Naive thymus-derived CD4-positive, alpha-beta T cell (primary cell): ENCODE data around the gene GPATCH1. TPM values are rescaled to one million over a fixed set of nuclear protein-coding genes. Genes with fewer than 3 reads are reported as not detected.

Source experiments
- ATAC-seq: fragments of 150-1000 bp; cut with Tn5 transposase; 2 replicates; pipeline ENCODE4 v1.10.0; 2021; ENCODE audit warnings: mild to moderate bottlenecking, moderate library complexity
- CTCF ChIA-PET: fragments of 350-600 bp; sonication (Branson Sonifier 250); formaldehyde crosslinking; loops from one replicate; lab custom pipeline; 2021; ENCODE audit warnings: antibody characterized with exemption; lab: Charles Lee
- POLR2A ChIA-PET: fragments of 350-600 bp; sonication (Branson Sonifier 250); formaldehyde crosslinking; loops from one replicate; lab custom pipeline; 2021; ENCODE audit warnings: antibody characterized with exemption, inconsistent platforms; lab: Charles Lee
- DNase-seq, 9 donors: peaks; one replicate each; pipeline versions ENCODE4 v3.0.0 to v3.0.0-alpha.2; 2020 to 2022; ENCODE audit warnings: mixed read lengths in 1 of 9
- H3K27ac ChIP-seq: one replicate; pipeline ENCODE4 v1.7.0; 2013; ENCODE audit warnings: mild to moderate bottlenecking, low read depth, low read length, moderate library complexity
- H3K27me3 ChIP-seq, 2 donors: one replicate each; pipeline ENCODE4 v1.7.0; 2013; ENCODE audit warnings: low read length in 2 of 2, mild to moderate bottlenecking in 2 of 2, moderate library complexity in 2 of 2; ENCODE audit not compliant: control insufficient read depth in 2 of 2, insufficient read depth in 2 of 2
- H3K36me3 ChIP-seq, 3 experiments: 1 replicate in 2 of 3; 2 replicates in 1 of 3; pipeline ENCODE4 v1.7.0; 2013; ENCODE audit warnings: low read length in 3 of 3, mild to moderate bottlenecking in 3 of 3, moderate library complexity in 1 of 3; ENCODE audit not compliant: insufficient read depth in 3 of 3, control insufficient read depth in 2 of 3
- H3K4me1 ChIP-seq, 2 donors: one replicate each; pipeline ENCODE4 v1.7.0; 2013; ENCODE audit warnings: low read length in 2 of 2, mild to moderate bottlenecking in 2 of 2, moderate library complexity in 1 of 2; ENCODE audit not compliant: control insufficient read depth in 2 of 2, insufficient read depth in 2 of 2
- H3K4me3 ChIP-seq: 2 replicates; pipeline ENCODE4 v1.7.0; 2013; ENCODE audit warnings: mild to moderate bottlenecking, low read length
- H3K9me3 ChIP-seq, 3 experiments: 1 replicate in 2 of 3; 2 replicates in 1 of 3; pipeline ENCODE4 v1.7.0; 2013; ENCODE audit warnings: low read length in 3 of 3; ENCODE audit not compliant: control insufficient read depth in 2 of 3
- H3K27ac Mint-ChIP-seq, 9 donors: one replicate each; pipeline ENCODE4 v1.8.0; 2020 to 2022; ENCODE audit warnings: mixed read lengths in 9 of 9, mild to moderate bottlenecking in 8 of 9, moderate library complexity in 5 of 9, inconsistent platforms in 2 of 9
- H3K27me3 Mint-ChIP-seq, 5 donors: one replicate each; pipeline ENCODE4 v1.8.0; 2021 to 2022; ENCODE audit warnings: mixed read lengths in 5 of 5, mild to moderate bottlenecking in 1 of 5
- H3K36me3 Mint-ChIP-seq, 5 donors: one replicate each; pipeline ENCODE4 v1.8.0; 2020 to 2022; ENCODE audit warnings: mixed read lengths in 5 of 5, mild to moderate bottlenecking in 3 of 5, inconsistent platforms in 1 of 5
- H3K4me1 Mint-ChIP-seq, 7 donors: one replicate each; pipeline ENCODE4 v1.8.0; 2020 to 2022; ENCODE audit warnings: mixed read lengths in 7 of 7, mild to moderate bottlenecking in 3 of 7, inconsistent platforms in 1 of 7
- H3K4me3 Mint-ChIP-seq, 10 donors: one replicate each; pipeline ENCODE4 v1.8.0; 2020 to 2022; ENCODE audit warnings: mild to moderate bottlenecking in 10 of 10, mixed read lengths in 10 of 10, moderate library complexity in 6 of 10, inconsistent platforms in 2 of 10
- H3K9me3 Mint-ChIP-seq, 11 donors: one replicate each; pipeline ENCODE4 v1.8.0; 2020 to 2022; ENCODE audit warnings: mixed read lengths in 11 of 11, mild to moderate bottlenecking in 4 of 11, inconsistent platforms in 1 of 11, moderate library complexity in 1 of 11
- intact Hi-C, 2 donors: fragments of 100-400 bp; cut with micrococcal nuclease; formaldehyde crosslinking; loops; one replicate each; pipeline ENCODE4 v1.15.1; 2023
- polyA plus RNA-seq, 2 donors: library from polyadenylated mRNA; unstranded; fragments of 300-500 nt; fragmentation: Illumina TruSeq; gene quantifications; one replicate each; pipeline ENCODE4 v1.2.3, GENCODE V29; 2021
- total RNA-seq, 6 experiments: library from RNA in 5 of 6; stranded (reverse) in 5 of 6; gene quantifications; 1 replicate in 5 of 6; 2 replicates in 1 of 6; pipeline ENCODE4 v1.2.3 and lab custom pipeline; 2021 to 2026

Gene GPATCH1
- total and polyA plus RNA-seq, 7 experiments from 2014 or later, result 4.6 to 20.0 (median 11.8) TPM

- intact Hi-C loops, result loop anchor here in 1 of 2 donors (5.0 kb wide), 1 partner anchor 550 kb away; the partner anchor contains the start of gene PDCD5
- Histone ChIP-seq H3K27ac (no peak within 1 kb of the TSS), H3K4me1 (no peaks in the 10 kb centered on the region), H3K27me3 (no peaks in the 10 kb centered on the region), H3K36me3 (peaks cover 0 to 38% (median 0%) of the 10 kb centered on the region in 3 experiments), H3K9me3 (no peaks in the 10 kb centered on the region), H3K4me3 (no peak within 1 kb of the TSS)
- CTCF ChIA-PET, result no interaction called here
- peaks cover 4 to 20% (median 8%) of the 10 kb centered on the region in 5 donors for H3K36me3 Mint-ChIP-seq
- POLR2A ChIA-PET, result interaction anchor here (1.6 kb wide), 1 partner anchor 45 kb away, joined by 5 read pairs; no protein-coding TSS in a partner anchor
- no peaks in the 10 kb centered on the region for H3K9me3 Mint-ChIP-seq
- H3K27me3 Mint-ChIP-seq, result no peaks in the 10 kb centered on the region
- H3K4me3 Mint-ChIP-seq, result no peak within 1 kb of the TSS
- DNase-seq (no peak), ATAC-seq (no peak)
- peak within 1 kb of the TSS in 3 of 9 donors; percentile 38 to 74 (median 69) for H3K27ac Mint-ChIP-seq
- H3K4me1 Mint-ChIP-seq, result peaks cover 0 to 8% (median 6%) of the 10 kb centered on the region in 7 donors
These were observed 51.0 kb downstream of the GPATCH1 start, which contains the start of gene WDR88 for GRCh38 chr19:33132021-33132420. TSS of gene WDR88 (plus strand) at chr19:33132114. CDS start at chr19:33132170, 56 bp downstream.

- no peaks in the 10 kb centered on the region for H3K4me1 ChIP-seq
- H3K4me3 Mint-ChIP-seq, result no peak overlapping the region
- POLR2A ChIA-PET, result interaction anchor here (0.7 kb wide), 2 partner anchors 44 to 242 kb away, joined by 3 to 4 read pairs; no protein-coding TSS in a partner anchor
These were observed 51.4 kb downstream of the GPATCH1 start for GRCh38 chr19:33132425-33132824.

GRCh38 chr19:33133438-33134031 is 52.6 kb downstream of the GPATCH1 start:
- Histone ChIP-seq H3K27ac (no peak overlapping the region), H3K36me3 (peaks cover 0 to 26% (median 0%) of the 10 kb centered on the region in 3 experiments), H3K4me1 (no peaks in the 10 kb centered on the region), H3K4me3 (no peak overlapping the region), H3K9me3 (no peaks in the 10 kb centered on the region), H3K27me3 (no peaks in the 10 kb centered on the region)
- ATAC-seq, result no peak
- Mint-ChIP-seq H3K4me1 (peaks cover 0 to 8% (median 6%) of the 10 kb centered on the region in 7 donors), H3K27ac (peak overlapping the region in 4 of 9 donors; percentile 25 to 62 (median 32)), H3K9me3 (no peaks in the 10 kb centered on the region), H3K4me3 (peak overlapping the region in 2 of 10 donors; percentile 26 to 72), H3K36me3 (peaks cover 2 to 15% (median 7%) of the 10 kb centered on the region in 5 donors), H3K27me3 (no peaks in the 10 kb centered on the region)
- POLR2A ChIA-PET, result no interaction called here
- intact Hi-C loops, result loop anchor here in 1 of 2 donors (5.0 kb wide), 1 partner anchor 551 kb away; the partner anchor contains the start of gene PDCD5
- CTCF ChIA-PET, result interaction anchor here (0.7 kb wide), 1 partner anchor 11 kb away, joined by 4 read pairs; no protein-coding TSS in a partner anchor
- DNase-seq, result no peak

More at GRCh38 chr19:33132425-33132824, 51.4 kb downstream of the GPATCH1 start:
- peak overlapping the region in 2 of 9 donors; percentile 38 to 69 for H3K27ac Mint-ChIP-seq
- no peaks in the 10 kb centered on the region for H3K27me3 ChIP-seq
- H3K9me3 Mint-ChIP-seq, result no peaks in the 10 kb centered on the region
- peaks cover 4 to 19% (median 7%) of the 10 kb centered on the region in 5 donors for H3K36me3 Mint-ChIP-seq
- DNase-seq (no peak), ATAC-seq (no peak)
- no peak overlapping the region for H3K27ac ChIP-seq
- no peaks in the 10 kb centered on the region for H3K27me3 Mint-ChIP-seq
- peaks cover 0 to 8% (median 6%) of the 10 kb centered on the region in 7 donors for H3K4me1 Mint-ChIP-seq
- H3K9me3 ChIP-seq, result no peaks in the 10 kb centered on the region
- peaks cover 0 to 36% (median 0%) of the 10 kb centered on the region in 3 experiments for H3K36me3 ChIP-seq
- intact Hi-C loops, result loop anchor here in 1 of 2 donors (5.0 kb wide), 1 partner anchor 550 kb away; the partner anchor contains the start of gene PDCD5
- CTCF ChIA-PET, result no interaction called here
- no peak overlapping the region for H3K4me3 ChIP-seq

DNA sequence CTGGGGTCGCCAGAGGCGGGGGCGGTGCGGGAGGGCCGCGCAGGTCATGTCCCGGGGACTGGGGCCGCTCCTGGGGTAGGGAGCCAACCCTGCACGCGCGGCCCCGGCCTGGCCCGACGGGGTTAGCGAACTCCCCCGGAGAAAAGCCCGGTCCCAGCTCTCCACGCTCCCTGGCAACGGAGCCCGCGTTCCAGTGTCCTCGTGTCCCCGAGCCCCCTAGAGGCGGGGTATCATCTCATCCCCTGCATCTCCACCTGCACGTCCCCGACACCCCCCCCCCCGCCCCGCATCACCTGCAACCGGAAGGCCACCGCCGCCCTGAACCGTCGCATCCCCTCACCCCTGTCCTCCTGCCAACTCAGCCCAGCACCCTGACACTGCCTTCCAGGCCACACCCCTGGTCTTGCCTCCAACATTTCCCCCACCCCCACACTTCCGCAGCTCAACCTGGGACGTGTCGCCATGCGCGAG is 53.6 kb downstream of the GPATCH1 start:
- DNase-seq, result peak in 8 of 9 donors; percentile 16 to 71 (median 50)
- H3K27me3 Mint-ChIP-seq, result no peaks in the 10 kb centered on the region
- peaks cover 0 to 9% (median 7%) of the 10 kb centered on the region in 5 donors for H3K36me3 Mint-ChIP-seq
- no peaks in the 10 kb centered on the region for H3K9me3 Mint-ChIP-seq
- Histone ChIP-seq H3K27me3 (no peaks in the 10 kb centered on the region), H3K4me1 (no peaks in the 10 kb centered on the region), H3K4me3 (no peak overlapping the region), H3K27ac (peak overlapping the region; percentile 7), H3K9me3 (no peaks in the 10 kb centered on the region), H3K36me3 (peaks cover 0 to 16% (median 0%) of the 10 kb centered on the region in 3 experiments)
- intact Hi-C loops, result loop anchor here in 1 of 2 donors (5.0 kb wide), 1 partner anchor 552 kb away; the partner anchor contains the start of gene PDCD5
- peak; percentile 78 for ATAC-seq
- H3K4me1 Mint-ChIP-seq, result peaks cover 0 to 8% (median 6%) of the 10 kb centered on the region in 7 donors
- POLR2A ChIA-PET, result interaction anchor here (0.6 kb wide), 1 partner anchor 244 kb away, joined by 3 read pairs; no protein-coding TSS in a partner anchor
- peak overlapping the region in 3 of 9 donors; percentile 28 to 42 (median 28) for H3K27ac Mint-ChIP-seq
- CTCF ChIA-PET, result interaction anchor here (0.6 kb wide), 1 partner anchor 271 kb away, joined by 3 read pairs; no protein-coding TSS in a partner anchor
- H3K4me3 Mint-ChIP-seq, result peak overlapping the region in 8 of 10 donors; percentile 20 to 82 (median 69)

GRCh38 chr19:33139165-33139564 is 58.2 kb downstream of the GPATCH1 start:
- H3K4me1 ChIP-seq, result no peaks in the 10 kb centered on the region
- ChIA-PET POLR2A (no interaction called here), CTCF (no interaction called here)
- intact Hi-C loops, result no loop called here
- H3K4me3 ChIP-seq, result no peak overlapping the region
- H3K9me3 ChIP-seq, result no peaks in the 10 kb centered on the region
- H3K27me3 Mint-ChIP-seq, result peaks cover 0 to 8% (median 3%) of the 10 kb centered on the region in 5 donors
- H3K27me3 ChIP-seq, result no peaks in the 10 kb centered on the region
- H3K4me1 Mint-ChIP-seq, result peaks cover 0 to 12% (median 11%) of the 10 kb centered on the region in 7 donors
- no peaks in the 10 kb centered on the region for H3K9me3 Mint-ChIP-seq
- no peak overlapping the region for H3K27ac Mint-ChIP-seq
- DNase-seq, result no peak
- H3K4me3 Mint-ChIP-seq, result no peak overlapping the region
- no peak overlapping the region for H3K27ac ChIP-seq
- H3K36me3 ChIP-seq, result no peaks in the 10 kb centered on the region
- H3K36me3 Mint-ChIP-seq, result no peaks in the 10 kb centered on the region
- no peak for ATAC-seq

DNA sequence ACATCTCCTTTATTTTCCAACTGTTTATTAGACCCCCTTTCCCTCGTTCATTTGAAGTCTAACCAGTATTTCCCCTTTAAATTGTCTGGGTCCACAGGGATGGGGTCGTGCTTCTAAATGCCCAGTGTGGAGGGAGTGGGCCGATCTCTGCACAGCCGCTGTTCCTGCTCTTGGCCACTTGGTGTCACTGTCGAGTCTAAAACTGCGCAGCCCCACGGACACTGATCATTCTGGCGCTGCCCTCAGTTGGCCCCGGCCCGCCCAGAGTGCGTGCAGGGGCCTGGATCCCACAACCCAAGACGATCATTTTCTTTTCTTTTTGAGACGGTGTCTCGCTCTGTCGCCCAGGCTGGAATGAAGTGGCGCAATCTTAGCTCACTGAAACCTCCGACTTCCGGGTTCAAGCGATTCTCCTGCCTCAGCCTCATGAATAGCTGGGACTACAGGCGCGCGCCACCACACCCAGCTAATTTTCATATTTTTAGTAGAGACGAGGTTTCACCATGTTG is 63.0 kb downstream of the GPATCH1 start:
- Mint-ChIP-seq H3K36me3 (no peaks in the 10 kb centered on the region), H3K4me1 (peaks cover 4 to 9% (median 8%) of the 10 kb centered on the region in 7 donors), H3K27me3 (peaks cover 0 to 8% (median 3%) of the 10 kb centered on the region in 5 donors), H3K4me3 (peak overlapping the region in 6 of 10 donors; percentile 0 to 58 (median 30)), H3K9me3 (peaks cover 0 to 2% (median 0%) of the 10 kb centered on the region in 11 donors), H3K27ac (no peak overlapping the region)
- no peaks in the 10 kb centered on the region for H3K9me3 ChIP-seq
- H3K4me1 ChIP-seq, result no peaks in the 10 kb centered on the region
- H3K4me3 ChIP-seq, result no peak overlapping the region
- ChIA-PET POLR2A (interaction anchor here (1.5 kb wide), 1 partner anchor 33 kb away, joined by 6 read pairs; no protein-coding TSS in a partner anchor), CTCF (interaction anchor here (0.6 to 2.2 kb wide), 13 partner anchors 10 to 502 kb away, joined by 3 to 21 read pairs (median 4); no protein-coding TSS in a partner anchor)
- intact Hi-C loops, result loop anchor here (1.0 to 5.0 kb wide), 5 partner anchors 33 to 263 kb away; no protein-coding TSS in a partner anchor
- peak; percentile 98 for ATAC-seq
- no peaks in the 10 kb centered on the region for H3K36me3 ChIP-seq
- H3K27ac ChIP-seq, result no peak overlapping the region
- H3K27me3 ChIP-seq, result no peaks in the 10 kb centered on the region
- DNase-seq, result peak; percentile 21 to 68 (median 49)
